Midbrain (tissue), 1 donor: ENCODE measurements around the gene ASB9.
"Not testable (repeated sequence)": the region's sequence is repeated elsewhere in the genome, so short reads cannot be mapped to it uniquely, and the experiment has no call there.

ENCODE experiments used
- DNase-seq: peaks from one replicate; lab custom pipeline; 2025; lab: John Stamatoyannopoulos, UW

The ASB9 gene

DNA sequence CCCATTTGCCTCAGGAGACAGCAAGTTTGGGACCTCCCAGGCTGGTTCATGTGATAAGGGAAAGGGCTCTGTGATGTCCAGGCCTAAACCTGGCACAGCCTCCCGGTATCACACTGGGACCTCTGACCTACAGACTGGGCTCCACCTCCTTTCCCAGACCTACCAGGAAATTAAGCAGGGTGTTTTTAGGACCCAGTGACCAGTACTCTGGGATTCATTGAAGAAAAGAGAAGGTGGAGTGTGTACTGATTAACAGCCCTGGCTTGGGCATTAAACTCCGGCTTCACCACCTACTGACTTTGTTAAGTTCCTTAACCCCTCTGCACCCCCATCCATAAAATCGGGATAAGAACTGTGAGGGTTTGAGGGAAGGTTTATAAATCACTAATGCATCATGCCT is 28.6 kb downstream of the ASB9 start:
- DNase-seq = no peak

DNA sequence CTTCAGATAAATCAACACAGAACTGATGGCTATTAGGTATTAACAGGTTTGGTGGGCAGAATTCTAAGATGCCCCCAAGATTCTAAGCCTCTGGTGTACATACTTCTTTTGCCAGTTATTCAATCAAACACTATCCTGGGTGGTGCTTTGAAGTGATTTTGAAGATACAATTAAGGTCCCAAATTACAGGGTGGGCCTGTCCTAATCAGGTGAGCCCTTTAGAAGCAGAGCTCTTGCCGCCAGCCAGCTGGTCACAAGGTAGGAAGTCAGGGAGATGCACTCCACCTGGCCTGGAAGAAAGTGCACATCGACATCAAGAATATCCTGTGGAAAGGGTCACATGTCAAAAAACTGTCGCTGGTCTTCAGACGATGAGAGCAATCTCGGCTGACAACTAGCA is 29.5 kb downstream of the ASB9 start:
- no peak for DNase-seq

DNA sequence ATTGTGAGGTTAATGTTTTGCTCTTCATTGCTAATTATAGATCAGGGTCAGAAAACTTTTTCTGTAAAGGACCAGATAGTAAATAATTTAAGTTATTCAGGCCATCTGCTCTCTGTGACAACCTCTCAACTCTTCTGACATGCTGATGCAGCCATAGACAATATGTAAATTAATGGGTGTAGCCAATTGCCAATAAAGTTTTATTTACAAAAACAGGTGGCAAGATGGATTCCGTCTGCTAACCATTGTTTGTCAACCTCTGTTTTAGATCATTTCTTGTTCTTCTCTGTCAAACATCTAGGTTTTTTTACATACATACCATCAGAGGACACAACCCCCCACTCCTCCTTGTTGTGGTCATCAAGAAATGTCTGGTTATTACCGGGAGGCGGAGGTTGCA is 33.7 kb downstream of the ASB9 start:
- no peak for DNase-seq

DNA sequence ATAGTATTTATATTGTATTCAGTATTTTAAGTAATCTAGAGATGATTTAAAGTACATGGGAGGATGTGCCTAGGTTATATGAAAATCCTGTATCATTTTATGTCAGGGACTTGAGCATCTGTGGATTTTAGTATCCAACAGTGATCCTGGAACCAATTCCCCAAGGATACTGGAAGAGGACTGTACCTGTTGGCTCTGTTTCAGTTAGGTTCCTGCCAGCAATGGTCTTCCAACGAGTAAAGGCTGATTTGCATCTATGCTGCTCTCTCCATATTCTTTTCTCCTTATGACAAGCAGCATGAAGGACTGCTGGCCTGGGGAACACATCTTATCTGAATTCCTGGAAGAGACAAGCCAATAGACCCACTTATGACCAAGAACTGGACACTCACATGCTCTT is 34.9 kb downstream of the ASB9 start:
- no peak for DNase-seq

DNA sequence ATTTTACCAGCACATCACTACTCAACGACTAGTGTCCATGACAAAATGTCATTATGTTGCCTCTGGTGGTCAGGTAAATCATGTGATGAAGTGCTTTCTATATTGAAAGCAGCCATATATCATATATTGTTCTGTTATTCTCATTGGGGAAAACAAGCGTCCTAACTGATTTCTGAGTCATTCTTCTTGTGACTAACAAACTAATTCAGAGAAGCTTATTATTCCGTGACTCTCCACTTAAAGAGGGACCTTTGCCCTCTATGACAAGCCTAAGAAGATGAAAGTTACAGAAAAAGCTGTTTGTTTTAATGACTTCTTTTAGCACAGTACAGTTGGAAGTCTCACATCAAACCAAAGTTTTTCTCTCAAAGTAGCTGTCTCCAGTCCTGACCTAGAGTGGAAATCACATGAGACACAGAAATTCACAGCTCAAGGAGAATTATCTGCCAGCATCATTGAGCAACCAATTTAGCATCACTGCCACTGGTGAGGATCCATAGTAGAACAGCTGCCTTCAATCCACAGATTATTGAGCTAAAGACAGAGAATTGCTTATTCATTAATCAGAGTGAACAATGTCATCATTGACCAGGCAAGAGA is 36.4 kb downstream of the ASB9 start:
- DNase-seq = no peak

DNA sequence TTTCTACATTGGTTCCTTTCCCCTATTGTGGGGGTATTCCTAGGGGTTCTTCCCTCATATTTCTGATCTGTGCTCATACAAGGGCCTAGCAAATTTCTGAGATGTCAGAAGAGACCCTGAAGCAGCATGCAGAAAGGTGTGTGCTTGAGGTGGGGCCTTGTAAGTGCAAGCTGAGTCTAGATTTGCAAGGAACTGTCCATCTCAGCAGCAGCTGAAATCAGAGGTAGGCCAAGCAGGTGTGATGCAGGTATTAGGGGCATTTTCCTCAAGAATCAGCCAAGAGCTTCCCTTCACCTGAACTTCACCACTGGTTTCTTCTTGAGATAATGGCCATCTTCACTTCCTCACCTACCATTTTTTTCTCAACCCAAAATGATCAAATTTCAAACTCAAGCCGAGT is 45.1 kb downstream of the ASB9 start:
- no peak for DNase-seq

DNA sequence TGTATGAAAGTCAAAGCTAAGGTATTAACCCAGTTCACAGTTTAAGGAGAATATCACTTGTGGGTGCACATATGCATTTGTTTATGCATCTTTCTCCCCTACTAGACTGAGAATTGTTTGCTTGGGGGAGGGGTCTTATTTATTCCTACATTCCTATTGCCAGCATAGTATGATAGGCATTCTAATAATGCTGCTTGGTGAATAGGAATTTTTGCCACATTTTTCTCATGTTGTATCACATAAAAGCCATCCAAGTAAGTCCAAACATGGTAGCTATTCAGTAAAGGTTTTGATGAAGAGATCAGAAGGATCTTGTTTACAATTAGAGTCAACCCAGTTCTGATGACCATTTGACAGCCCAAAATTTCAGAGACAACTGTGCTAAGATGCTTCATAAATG is 48.6 kb downstream of the ASB9 start:
- DNase-seq = no peak

DNA sequence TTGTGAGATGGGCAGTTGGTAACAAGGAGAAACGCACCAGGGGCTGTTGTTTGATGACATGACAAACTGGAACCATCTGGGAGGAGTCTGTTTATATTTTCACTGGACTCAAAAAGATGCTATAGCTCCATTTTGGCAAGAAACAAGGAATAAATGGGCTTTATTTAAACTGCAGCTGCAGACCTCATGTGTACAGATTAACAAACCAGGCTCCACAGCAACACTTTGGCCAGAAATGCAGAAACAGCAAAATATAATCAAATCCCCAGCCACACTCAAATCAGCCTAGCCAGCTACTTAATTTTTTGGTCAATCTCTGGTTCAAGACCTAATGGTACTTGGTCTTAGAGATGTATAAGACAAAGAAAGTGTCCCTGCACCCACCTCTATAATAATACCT is 52.7 kb downstream of the ASB9 start:
- no peak for DNase-seq

DNA sequence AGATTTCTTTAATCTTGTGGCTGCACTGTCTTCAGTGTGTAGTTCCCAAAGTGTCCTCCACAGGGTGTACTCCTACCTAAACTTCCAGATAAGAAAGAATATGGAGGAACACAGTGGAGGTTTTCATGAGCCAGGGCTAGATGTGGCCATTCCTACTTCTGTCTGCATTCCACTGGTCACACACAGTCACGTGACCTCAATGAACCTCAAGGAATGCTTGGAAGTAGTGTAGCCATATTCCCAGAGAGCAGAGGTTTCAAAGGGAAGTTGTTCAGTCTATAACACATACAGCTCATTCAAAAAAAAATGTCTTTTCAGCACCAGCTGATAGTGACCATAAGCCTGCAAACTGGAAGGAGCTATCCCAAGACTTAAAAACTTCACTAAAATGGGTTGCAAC is 53.6 kb downstream of the ASB9 start:
- no peak for DNase-seq

DNA sequence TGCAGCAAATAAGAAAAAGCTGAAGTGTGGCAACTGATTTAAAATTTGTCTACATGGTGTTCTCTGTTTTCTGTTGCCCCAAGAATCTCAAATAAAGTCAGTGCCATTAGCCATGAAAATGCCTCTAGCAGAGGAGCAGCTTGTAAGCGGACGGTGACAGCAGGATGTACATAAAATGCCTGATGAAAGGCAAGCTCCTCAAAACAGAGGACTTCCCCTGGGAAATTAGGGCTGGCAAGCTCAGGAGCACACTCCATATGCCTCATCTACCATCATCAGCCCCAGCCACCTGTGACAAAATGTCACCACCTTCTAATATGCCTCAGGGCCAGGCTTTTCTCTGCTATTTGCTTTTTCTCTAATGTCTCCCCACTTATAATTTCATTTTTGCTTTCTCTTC is 54.5 kb downstream of the ASB9 start:
- DNase-seq = no peak

DNA sequence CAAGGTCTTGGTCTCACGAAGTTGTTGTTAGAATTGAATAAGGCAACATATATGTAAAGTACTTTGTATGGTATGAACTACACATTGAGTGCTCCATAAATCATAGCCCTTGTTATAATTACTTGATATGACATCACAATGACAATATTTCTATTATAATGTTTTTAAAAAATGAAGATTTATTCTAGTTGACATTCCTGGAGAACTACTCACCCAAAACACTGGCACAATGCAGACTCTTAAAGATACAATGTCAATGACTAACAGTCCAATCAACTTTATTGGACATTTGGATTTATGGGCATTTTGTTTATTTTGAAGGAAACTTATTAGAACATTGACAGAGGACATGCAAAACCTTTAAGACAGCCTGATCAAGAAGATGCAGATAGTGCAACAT is 55.3 kb downstream of the ASB9 start:
- no peak for DNase-seq

DNA sequence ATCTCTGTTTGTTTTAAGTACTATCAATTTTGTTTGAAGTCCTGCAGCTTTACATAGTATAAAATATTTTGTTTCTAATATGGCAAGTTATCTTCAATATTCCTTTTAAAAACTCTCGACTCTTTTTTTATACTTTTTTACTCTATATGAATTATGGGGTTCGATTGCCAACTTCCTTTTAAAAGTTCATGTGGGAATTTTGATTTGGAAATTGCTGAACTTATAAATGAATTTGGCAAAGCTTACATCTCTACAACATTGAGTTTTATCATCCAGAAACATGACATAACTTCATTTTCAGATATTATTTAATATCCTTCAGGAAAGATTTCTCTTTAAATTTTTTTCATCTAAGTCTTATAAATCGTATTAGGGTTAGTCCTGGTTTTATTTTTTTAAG is 60.8 kb downstream of the ASB9 start:
- no peak for DNase-seq

DNA sequence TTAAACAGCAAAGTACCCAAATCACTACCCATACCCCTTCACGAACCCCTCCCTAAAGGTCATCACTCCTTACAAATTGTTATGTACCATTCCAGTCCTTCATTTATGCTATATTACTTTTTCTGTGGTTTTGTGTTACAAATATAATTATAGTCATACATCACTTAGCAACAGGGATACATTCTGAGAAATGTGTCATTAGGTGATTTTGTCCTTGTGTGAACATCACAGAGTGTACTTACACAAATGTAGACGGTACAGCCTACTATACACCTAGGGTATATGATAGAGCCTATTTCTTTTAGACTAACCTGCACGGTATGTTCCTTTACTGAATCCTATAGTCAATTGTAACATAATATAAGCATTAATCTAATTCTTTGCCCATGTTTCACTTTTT is 61.9 kb downstream of the ASB9 start:
- no peak for DNase-seq

DNA sequence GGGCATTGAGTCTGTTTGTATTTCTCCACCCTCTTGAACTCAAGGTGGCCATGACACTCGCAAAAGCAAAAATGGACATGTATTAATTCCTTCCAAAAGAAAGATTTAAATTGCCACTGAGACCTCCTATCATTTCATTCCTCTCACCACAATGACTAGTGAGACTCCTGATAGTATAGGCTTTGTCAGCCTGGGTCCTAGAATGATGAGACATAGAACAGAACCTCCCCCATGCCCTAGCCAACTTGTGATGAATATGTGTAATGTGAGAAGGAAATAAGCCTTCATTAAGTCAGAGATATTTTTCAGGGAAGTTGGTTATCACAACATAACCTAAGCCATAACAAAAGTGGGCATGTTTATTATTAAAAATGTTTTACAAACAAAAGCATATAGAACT is 62.5 kb downstream of the ASB9 start:
- DNase-seq = no peak

DNA sequence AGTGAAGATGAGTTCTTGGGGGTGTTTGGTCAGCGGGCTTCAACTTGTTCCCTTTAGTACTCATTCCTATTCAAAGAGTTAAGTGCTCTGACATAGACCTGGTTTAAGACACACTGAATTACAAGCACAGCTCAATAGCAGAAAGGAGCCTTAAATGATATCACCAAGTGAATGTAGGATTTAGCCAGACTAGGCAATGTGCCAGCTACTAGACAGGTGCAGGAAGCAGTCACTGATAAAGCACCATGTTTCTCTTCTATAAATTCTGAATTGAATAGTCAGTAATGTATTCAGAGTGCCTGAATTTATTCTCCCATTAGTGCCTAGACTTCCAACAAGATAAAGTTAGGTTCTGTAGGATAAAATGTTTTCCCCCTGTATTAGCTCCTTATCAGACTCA is 63.6 kb downstream of the ASB9 start:
- DNase-seq = no peak

DNA sequence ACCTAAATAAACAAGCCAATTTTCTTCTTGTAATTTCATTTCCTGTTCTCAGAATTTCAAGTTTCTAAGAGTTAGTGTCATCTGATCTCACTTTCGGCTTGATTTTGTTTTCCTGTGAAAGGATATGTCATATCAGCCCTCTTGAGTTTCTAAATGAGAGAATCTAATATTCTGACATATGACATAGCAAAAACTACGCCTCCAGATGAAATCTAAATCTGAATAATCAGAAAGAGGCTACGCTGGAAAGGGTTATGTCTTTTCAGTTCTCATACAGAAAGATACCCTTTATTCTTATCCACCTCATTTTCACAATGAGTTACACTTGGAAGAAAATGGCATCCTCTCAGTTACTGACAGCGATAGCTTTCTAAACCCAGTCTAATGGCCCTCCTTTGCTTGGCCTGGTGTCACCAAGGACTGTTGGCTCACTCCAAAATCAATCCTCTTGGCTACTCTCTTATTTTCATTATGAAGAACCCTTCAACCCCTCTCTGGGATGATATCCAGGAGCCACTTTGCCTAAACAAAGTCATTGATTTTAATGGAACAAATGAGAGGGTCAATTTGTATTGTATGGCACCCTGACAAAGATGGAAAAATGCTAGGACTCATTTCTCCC is 65.6 kb downstream of the ASB9 start:
- no peak for DNase-seq

DNA sequence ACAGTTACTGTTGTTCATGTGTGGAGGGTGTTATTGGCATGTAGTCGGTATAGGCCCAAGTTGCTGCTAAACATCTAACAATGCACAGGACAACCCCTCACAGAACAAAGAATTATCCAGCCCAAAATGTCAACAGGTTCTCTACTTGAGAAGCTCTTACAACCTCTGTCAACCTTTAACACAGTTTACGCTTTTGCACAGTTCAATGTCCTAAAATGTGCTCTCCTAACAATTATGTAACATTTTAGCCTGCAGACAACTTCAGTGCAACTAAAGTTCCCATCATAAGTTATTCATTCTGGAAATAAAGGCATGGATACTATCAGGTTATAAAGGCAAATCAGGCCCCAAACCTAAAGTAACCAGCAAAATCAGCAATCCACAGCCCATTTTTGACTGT is 66.2 kb downstream of the ASB9 start:
- no peak for DNase-seq

DNA sequence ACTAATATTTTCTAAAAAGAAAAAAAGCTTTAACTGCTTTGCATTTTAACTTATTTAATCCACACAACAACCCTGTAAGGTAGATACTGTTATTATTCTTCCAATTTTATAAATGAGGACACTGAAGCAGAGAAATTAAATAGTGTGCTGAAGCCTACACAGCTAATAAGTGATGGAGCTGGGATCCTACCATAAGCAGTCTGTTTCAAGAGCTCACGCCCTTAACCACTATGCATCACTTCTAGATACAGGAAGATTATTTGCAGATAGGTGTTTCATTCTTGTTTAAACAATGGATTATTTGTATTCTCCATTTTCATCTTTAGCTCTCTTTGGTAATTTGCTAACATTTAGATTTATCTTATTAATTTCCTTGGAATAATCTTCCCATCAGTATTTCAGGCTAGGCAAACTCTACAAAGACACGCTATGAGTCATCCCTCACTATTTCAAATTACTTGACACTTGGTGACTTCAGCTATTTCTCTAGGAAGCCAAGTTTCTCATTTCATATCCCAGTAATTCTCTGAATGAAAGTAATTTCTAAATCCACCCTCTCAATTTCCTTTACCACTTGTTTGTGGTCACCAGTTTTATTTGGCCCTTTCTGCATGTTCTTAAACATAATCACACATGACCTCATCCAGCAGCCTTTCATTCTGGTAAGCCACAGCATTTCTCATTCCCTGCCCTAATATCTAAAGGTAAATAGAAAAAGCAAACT is 67.3 kb downstream of the ASB9 start:
- no peak for DNase-seq

DNA sequence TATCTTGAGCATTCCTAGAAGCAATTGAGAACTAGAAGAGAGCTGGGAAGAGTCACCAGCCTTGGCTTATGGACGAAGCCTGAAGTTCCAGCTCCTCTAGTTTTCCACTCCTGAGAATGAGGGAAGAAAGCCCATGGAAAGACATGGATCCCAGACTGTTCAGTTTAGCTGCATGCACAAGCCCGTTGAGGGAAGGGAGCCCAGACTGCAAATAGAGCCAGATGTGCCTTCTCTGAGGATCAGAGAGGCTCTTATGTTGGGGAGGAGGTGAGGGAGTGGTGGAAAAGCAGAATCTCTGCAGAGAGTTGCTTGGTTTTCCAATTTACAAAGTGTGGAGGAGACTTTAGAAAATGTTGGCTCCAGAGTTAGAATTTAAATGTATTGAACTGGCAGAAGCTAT is 69.0 kb downstream of the ASB9 start:
- DNase-seq = no peak

DNA sequence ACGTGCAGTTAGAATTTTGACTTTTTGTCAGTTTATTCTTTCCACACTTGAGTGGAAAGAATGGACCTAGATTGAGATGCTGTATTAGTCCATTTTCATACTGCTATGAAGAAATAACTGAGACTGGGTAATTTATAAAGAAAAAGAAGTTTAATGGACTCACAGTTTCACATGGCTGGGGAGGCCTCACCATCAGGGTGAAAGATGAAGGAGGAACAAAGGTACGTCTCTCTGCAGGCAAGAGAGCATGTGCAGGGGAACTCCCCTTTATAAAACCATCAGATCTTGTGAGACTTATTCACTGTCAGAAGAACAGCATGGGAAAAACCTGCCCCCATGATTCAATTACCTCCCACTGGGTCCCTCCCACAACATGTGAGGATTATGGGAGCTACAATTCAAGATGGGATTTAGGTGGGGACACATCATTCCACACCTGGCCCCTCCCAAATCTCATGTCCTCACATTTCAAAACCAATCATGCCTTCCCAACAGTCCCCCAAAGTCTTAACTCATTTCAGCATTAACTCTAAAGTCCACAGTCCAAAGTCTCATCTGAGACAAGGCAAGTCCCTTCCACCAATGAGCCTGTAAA is 71.2 kb downstream of the ASB9 start:
- not testable (repeated sequence) for DNase-seq

DNA sequence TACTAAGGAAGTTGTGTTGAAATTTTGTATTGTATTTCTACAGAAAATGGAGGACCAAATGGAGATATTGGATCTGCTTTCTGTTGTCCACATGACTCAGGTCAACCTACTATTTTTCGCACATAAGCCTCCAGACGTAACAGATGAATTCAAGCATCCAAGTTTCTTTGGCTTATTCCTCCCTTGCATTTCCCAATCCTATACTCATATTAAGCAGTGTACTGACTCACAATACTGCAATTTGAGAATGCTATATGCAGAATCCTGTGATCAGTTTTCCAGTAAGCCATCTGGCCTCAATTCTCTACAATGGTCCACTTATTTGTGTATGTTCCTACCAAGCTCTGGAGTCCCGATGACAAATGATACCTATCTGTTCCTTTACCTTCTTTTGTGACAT is 75.7 kb downstream of the ASB9 start:
- DNase-seq = no peak
